Activated CD8-positive, alpha-beta memory T cell treated with anti-CD3 and anti-CD28 coated beads, Interleukin-2, amount 50 U/mL, for 24 hours (primary cell): ENCODE measurements around the gene DSCAML1.

ENCODE experiments used
- DNase-seq: peaks from one replicate; pipeline ENCODE4 v3.0.0-alpha.2; 2020; ENCODE audit errors: extremely low read depth

The DSCAML1 gene

DNA sequence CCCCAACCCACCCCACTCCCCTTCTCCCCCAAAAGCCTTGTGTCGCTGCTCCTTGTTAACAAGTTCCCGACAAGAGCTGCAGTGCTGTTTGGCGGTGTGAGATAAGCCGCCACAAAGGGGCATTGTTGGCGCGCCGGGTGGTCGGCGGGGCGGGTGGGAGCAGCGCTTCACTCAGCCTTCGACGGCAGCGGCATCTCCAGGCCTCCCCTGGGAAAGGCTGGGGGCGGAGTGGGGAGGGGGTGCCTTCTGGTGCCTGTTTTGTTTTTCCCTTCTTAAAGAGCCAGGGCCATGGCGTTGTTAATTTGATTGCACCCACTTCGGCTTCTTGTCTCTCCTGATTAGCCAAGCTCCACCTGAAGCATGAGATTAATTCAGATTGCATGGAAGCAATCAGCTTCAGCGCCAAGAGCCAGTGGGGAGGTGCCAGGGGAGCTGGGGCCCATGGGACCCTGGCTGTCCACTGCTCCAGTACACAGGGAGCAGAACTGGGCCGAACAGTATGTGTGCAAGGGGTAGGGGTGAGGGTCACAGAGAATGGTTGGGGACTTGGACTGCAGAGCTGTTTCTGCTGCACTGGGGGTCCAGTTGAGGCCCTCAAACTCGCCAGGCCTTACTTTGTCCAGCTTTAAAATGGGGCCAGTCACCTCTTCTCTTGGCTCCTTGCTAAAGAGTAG, 304.3 kb downstream of the DSCAML1 start:
- DNase-seq: no peak

DNA sequence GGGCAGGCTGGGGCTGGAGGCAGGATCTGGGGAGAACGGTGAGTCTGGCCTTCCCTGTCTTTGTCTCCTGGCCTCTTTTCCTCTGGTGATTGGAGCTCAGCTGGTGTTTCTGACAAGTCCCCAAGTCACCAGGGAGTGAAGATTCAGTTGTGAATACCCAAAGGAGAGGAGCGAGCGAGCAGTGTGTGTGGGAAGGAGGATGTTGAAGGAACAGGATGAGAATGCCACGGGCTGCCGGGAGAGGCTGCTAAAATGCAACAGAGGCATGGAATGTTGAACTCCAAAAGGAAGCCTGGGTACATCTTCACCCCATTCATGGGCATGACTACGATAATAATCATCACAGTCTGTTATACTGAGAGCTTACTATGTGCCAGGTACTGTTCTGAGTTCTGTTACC, 306.1 kb downstream of the DSCAML1 start:
- no peak for DNase-seq

GRCh38 chr11:117489999-117490679, 306.9 kb downstream of the DSCAML1 start:
- no peak for DNase-seq

- DNase-seq: no peak
These were observed 307.7 kb downstream of the DSCAML1 start for GRCh38 chr11:117488996-117489952.

GRCh38 chr11:117486059-117486458, 311.0 kb downstream of the DSCAML1 start:
- no peak for DNase-seq

GRCh38 chr11:117484156-117484555, 312.9 kb downstream of the DSCAML1 start:
- DNase-seq: no peak

DNA sequence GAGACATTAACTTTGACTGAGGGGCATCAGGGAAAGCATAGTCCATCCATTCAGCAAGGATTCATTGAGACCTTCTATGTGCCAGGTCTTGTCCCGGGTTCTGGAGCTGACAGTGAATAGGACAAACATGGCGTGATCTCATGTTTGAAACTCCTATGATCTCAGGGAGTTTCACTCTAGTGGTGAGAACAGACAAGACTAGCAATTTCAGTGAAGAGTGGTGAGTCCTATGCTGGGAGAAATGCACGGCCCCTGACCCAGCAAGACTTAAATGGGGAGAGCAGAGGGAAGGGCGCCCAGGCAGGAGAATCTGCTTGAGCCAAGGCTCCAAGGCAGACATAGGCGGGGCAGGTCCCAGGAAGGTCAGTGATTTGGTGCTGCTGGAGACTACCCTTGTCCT, 313.6 kb downstream of the DSCAML1 start:
- no peak for DNase-seq

DNA sequence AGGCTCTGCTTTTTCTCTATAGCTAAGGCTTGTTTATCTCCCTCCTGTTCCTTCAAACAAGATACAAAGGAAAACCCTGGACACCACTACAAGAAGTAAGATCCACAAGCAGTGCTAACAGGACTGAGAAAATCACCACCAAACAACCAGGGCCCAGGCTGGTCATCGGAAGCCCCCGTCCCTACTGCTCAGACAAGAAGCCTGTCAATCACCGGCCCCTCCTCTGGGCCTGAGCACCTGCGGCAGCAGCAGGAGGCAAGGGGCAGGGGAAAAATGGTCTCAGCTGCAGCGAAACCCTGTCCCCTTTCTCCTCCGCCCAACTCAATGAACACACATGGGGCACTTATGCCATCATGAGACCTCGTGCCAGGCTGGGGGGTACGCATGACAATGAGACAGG, 314.1 kb downstream of the DSCAML1 start:
- DNase-seq: no peak

DNA sequence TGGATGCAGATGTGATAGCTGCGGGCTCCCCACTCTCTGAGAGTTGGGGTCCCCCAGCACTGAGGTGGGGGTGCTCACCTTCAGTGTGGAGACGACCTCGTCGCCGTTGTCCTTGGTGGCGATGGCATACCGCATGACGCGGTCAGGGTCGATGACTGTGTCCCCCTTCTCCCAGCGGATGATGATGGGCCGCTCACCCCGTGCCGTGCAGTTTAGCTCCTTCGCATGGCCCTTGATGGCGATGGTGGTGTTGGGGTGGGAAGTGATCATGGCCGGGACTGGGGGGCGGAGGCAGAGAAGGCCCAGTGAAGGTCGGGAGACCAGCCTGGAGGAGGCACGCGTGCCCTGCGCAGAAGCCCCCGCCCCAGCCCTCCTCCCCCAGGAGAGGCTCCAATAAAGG, 315.1 kb downstream of the DSCAML1 start:
- no peak for DNase-seq

DNA sequence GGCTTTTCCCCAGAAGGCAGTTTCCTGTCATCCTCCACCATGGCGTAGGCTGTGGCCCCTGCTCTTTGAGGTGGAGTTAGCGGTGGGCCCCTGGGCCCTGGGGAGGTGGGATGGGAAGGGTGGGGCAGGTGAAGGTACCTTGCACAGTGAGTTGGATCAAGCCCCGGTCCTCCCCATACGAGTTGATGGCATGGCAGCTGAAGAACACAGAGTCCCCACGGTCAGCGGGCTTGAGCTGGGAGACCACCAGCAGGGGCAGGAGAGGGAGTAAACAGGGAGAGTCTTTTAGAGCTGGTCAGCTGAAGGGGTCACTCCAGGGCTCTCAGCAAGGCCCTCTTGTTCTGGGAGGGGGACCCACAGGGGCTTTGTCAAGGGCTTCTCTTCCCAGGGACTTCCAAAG, 316.0 kb downstream of the DSCAML1 start:
- no peak for DNase-seq

GRCh38 chr11:117480221-117480620, 316.8 kb downstream of the DSCAML1 start:
- no peak for DNase-seq

DNA sequence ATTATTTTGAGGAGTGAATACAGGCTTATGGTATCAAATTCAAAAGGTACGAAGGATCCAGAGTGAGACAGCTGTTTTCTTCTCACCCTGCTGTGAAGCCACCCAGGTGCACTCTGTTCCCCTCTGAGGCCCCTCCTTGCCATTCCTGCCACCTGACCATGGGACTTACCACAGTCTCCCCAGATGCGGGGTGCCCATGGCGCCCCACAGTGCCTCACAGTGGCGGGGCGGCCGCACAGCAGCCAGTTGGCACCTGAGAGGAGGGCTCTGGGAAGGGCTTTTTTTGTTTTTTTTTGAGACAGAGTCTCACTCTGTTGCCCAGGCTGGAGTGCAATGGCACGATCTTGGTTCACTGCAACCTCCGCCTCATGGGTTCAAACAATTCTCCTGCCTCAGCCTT, 317.6 kb downstream of the DSCAML1 start:
- no peak for DNase-seq

DNA sequence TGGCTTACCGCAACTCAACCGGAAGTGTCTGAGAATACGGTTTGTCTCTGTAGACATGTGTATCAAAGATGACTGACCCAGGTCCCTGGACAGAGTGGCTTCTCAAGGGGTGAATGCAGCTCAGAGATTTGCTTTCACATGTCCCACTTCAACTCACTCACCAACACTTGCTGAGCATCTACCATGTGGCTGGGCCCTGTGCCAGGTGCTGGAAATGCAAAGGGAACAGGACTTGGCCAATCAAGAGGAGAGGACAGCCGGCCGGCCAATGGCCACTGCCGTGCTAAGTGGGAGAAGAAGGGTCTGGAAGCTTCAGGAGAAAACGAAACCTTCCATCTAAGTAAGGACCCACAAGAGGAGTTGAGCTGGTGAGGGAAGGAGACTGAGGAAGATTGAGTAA, 318.1 kb downstream of the DSCAML1 start:
- DNase-seq: no peak

DNA sequence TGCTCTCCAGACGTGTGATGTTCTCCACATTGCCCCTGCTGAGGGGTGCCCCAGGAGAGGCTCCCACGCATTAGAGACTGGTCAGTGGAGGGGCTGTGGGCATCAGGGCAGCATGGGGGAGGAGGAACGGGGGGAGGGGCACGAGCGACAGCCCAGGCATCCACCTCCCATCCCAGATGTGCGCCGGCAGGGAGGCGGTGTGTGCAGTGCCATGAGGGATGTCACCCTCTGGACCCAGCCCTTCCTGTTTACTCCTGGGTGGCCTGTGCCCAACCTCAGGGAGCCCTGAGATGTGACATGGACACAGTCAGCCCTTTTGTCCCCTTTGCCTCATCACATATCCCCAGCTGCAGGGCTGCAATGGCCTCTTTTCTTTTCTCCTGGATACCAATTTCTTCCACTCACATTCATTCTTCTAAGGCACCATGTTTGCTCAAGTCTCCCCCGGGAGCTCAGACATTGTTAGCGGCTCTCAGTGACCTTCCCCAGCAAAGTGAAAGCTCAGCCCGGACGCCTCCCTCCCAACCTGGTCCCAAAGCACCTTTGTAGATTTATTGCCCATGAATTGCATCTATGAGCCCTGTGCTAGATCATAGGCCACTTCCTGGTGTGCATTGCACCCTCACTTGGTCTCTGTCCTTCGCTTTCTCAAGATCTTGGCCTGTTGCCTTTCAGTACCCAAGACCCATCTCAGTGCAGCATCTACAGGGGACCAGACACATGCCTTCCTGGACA, 318.7 kb downstream of the DSCAML1 start:
- no peak for DNase-seq

GRCh38 chr11:117477721-117478120, 319.3 kb downstream of the DSCAML1 start:
- no peak for DNase-seq

DNA sequence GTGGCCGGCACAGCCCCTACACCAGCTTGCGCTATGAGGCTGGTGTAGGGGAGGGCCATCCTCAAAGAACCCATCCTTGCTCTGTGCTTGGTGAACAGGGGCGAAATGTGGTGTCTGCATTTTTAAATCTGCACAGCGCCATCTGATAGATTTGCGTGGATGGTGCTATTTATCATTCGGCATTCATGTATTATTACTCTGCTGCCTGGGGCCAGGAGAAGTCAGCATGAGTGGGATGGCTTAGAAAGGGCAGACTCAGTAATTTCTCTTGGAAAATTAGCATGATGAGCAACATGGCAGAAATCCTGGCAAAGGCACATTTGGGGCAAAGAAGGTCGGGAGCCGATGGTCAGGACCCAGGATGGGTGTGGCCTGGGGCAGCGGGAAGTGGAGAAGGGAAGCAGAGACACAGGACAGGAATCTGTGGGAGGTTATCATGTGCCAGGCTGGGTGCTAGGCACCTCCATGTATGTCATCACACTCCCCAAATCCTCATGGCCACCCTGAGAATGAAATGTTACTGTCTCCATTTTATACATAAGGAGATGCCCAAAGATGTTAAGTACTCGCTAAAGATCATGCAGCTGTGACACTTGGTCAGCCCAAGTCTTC, 320.4 kb downstream of the DSCAML1 start:
- DNase-seq: no peak

- no peak for DNase-seq
These were observed 321.1 kb downstream of the DSCAML1 start for GRCh38 chr11:117475716-117476530.

GRCh38 chr11:117473481-117474091, 323.4 kb downstream of the DSCAML1 start:
- no peak for DNase-seq

- DNase-seq: no peak
These were observed 325.2 kb downstream of the DSCAML1 start for GRCh38 chr11:117471776-117472175.

- no peak for DNase-seq
These were observed 326.4 kb downstream of the DSCAML1 start for GRCh38 chr11:117470576-117470975.
